SK-N-SH (cell line): ENCODE results near the gene WNT4.

Experiments used
- ELF1 ChIP-seq: IDR thresholded peaks from 2 replicates; pipeline ENCODE4 v1.4.0; 2012
- EZH2phosphoT487 ChIP-seq: fragments of 200-600 bp; sonication (generic); IDR thresholded peaks from 2 replicates; pipeline ENCODE4 v1.6.1; 2017; ENCODE audit warnings: low read depth, mixed run types, mild to moderate bottlenecking, antibody characterized with exemption, moderate library complexity, borderline replicate concordance
- MXI1 ChIP-seq: IDR thresholded peaks from 2 replicates; pipeline ENCODE4 v1.6.1; 2012; ENCODE audit warnings: mild to moderate bottlenecking, low read depth, low read length, improper control_type of control experiment
- NFIC ChIP-seq: IDR thresholded peaks from 2 replicates; pipeline ENCODE4 v1.4.0; 2012; ENCODE audit warnings: borderline replicate concordance
- POLR2AphosphoS5 ChIP-seq: IDR thresholded peaks from 2 replicates; pipeline ENCODE4 v1.6.1; 2012; ENCODE audit warnings: low read depth, low read length
- REST ChIP-seq: IDR thresholded peaks from 2 replicates; pipeline ENCODE4 v1.6.1; 2012; ENCODE audit warnings: mild to moderate bottlenecking, low read depth, low read length, moderate library complexity
- TAF1 ChIP-seq: IDR thresholded peaks from 2 replicates; pipeline ENCODE4 v1.6.1; 2012; ENCODE audit warnings: low read depth, mild to moderate bottlenecking, low read length, moderate library complexity, borderline replicate concordance
- TEAD4 ChIP-seq: IDR thresholded peaks from 2 replicates; pipeline ENCODE4 v1.4.0; 2012; ENCODE audit warnings: mild to moderate bottlenecking, borderline replicate concordance; ENCODE audit not compliant: insufficient read depth
- TF ChIP-seq, protein P1 (sequence below): fragments of 150-350 bp; IDR thresholded peaks from 2 replicates; pipeline ENCODE4 v1.6.1; 2017; ENCODE audit warnings: antibody characterized with exemption, low read length, low read depth, borderline replicate concordance
- TF ChIP-seq, protein P2 (sequence below): fragments of 200-600 bp; sonication (generic); IDR thresholded peaks from 2 replicates; pipeline ENCODE4 v1.6.1; 2017; ENCODE audit warnings: antibody characterized with exemption, mild to moderate bottlenecking, moderate library complexity
- TF ChIP-seq, protein P3 (sequence below): IDR thresholded peaks from 2 replicates; pipeline ENCODE4 v1.4.0; 2012; ENCODE audit warnings: low read depth

GRCh38 chr1:22182715-22183114 lies 39.8 kb upstream of the WNT4 start:
- TF ChIP-seq EZH2phosphoT487: no peak
- TF ChIP-seq, protein P1, sequence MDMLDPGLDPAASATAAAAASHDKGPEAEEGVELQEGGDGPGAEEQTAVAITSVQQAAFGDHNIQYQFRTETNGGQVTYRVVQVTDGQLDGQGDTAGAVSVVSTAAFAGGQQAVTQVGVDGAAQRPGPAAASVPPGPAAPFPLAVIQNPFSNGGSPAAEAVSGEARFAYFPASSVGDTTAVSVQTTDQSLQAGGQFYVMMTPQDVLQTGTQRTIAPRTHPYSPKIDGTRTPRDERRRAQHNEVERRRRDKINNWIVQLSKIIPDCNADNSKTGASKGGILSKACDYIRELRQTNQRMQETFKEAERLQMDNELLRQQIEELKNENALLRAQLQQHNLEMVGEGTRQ: no peak
- TF ChIP-seq NFIC: no peak
- no peak for TF ChIP-seq REST
- TF ChIP-seq, protein P2, sequence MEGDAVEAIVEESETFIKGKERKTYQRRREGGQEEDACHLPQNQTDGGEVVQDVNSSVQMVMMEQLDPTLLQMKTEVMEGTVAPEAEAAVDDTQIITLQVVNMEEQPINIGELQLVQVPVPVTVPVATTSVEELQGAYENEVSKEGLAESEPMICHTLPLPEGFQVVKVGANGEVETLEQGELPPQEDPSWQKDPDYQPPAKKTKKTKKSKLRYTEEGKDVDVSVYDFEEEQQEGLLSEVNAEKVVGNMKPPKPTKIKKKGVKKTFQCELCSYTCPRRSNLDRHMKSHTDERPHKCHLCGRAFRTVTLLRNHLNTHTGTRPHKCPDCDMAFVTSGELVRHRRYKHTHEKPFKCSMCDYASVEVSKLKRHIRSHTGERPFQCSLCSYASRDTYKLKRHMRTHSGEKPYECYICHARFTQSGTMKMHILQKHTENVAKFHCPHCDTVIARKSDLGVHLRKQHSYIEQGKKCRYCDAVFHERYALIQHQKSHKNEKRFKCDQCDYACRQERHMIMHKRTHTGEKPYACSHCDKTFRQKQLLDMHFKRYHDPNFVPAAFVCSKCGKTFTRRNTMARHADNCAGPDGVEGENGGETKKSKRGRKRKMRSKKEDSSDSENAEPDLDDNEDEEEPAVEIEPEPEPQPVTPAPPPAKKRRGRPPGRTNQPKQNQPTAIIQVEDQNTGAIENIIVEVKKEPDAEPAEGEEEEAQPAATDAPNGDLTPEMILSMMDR: no peak
- TF ChIP-seq, protein P3, sequence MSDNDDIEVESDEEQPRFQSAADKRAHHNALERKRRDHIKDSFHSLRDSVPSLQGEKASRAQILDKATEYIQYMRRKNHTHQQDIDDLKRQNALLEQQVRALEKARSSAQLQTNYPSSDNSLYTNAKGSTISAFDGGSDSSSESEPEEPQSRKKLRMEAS: no peak
- TF ChIP-seq TEAD4: no peak
- TF ChIP-seq POLR2AphosphoS5: no peak
- no peak for TF ChIP-seq ELF1
- TF ChIP-seq MXI1: no peak
- no peak for TF ChIP-seq TAF1
